ENCODE data around the gene BRD1.

BRD1 gene

DNA sequence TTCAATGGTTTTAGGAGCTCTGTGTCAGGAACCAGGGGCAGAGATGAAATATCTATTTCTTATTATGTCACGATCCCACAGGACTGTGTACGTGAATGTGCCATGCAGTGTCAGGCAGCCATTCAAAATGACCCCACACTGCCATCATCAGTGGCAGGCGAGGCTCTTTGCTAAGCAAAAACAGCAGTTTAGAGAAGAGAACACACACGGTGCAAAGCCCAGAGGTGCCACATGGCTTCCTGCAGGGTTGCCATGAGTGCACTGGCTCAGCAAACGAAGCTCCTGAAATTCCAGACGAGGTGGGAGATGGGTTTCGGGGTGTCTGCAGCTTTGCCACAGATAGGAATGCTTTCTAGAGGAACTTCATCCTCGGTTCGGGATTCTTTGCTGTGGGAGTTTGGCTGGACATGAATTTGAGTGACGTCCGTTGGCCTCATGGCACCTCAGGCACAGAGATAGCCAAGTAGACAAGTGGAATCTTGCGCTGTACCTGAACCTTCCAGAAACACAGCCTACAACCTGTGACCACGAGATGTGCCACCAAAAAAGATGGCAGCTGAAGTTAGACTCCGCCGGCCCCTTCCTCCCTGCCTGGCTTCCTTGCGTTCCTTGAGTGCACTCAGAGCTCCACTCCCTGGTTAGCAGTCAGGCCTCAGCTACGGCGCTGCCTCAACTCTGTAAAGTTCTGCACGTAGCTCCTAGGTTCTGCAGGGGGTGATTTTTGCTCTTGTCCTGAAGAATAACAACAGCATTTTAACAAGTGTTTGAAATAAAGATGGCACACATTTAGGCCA lies 18.2 kb upstream of the BRD1 start:
- DNase-seq (ENCODE audit: extremely low read depth, low read depth): no peak
- TF ChIP-seq, protein P1, sequence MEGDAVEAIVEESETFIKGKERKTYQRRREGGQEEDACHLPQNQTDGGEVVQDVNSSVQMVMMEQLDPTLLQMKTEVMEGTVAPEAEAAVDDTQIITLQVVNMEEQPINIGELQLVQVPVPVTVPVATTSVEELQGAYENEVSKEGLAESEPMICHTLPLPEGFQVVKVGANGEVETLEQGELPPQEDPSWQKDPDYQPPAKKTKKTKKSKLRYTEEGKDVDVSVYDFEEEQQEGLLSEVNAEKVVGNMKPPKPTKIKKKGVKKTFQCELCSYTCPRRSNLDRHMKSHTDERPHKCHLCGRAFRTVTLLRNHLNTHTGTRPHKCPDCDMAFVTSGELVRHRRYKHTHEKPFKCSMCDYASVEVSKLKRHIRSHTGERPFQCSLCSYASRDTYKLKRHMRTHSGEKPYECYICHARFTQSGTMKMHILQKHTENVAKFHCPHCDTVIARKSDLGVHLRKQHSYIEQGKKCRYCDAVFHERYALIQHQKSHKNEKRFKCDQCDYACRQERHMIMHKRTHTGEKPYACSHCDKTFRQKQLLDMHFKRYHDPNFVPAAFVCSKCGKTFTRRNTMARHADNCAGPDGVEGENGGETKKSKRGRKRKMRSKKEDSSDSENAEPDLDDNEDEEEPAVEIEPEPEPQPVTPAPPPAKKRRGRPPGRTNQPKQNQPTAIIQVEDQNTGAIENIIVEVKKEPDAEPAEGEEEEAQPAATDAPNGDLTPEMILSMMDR (IDR thresholded peaks at IDR 0.05; ENCODE audit: low read depth, low read length): no peak

- TF ChIP-seq, protein P1 (IDR thresholded peaks at IDR 0.05; ENCODE audit: low read depth, low read length): no peak
- no peak for DNase-seq (ENCODE audit: extremely low read depth, low read depth)
These were observed 17.6 kb upstream of the BRD1 start for GRCh38 chr22:49845241-49845640.

DNA sequence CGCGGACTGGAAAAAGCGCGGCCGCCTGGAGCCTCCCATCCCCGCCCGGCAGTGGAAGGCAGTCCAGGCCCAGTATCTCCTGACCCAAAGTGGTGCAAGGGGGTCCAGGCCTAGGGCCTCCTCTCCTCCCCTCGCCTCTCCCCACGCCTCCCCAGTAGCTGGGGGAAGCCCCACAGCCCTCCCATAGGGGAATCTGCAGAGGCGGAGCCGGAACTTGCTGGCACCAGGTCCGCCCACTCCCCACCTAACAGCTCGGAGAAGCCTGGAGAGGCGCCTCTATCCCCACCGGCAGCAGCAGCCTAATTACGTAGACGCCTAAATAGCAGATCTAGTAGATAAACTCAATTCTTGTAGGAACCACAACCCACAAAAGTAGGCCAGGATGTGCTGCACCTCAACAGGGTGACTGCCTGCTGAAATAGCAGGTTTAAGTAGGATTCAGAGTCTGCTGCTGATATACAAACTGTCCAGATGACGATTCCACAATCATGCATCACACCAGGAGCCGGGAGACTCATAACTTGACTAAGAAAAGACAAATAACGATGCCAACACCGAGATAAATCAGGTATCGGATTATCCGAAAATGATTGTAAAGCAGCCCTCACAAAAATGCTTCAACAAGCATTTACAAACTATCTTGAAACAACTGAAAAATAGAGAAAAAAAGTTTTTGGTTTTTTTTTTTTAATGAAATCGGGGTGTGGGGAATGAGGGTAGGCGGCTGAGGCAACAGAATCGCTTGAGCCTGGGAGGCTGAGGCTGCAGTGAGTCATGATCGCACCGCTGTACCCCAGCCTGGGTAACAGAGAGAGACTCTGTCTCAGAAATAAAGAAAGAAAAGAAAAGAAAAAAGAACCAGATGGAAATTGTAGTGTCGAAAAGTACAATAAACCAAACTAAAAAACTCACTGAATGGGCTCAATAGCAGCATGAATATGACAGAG lies 11.4 kb upstream of the BRD1 start:
- no peak for DNase-seq (ENCODE audit: extremely low read depth, low read depth)

DNA sequence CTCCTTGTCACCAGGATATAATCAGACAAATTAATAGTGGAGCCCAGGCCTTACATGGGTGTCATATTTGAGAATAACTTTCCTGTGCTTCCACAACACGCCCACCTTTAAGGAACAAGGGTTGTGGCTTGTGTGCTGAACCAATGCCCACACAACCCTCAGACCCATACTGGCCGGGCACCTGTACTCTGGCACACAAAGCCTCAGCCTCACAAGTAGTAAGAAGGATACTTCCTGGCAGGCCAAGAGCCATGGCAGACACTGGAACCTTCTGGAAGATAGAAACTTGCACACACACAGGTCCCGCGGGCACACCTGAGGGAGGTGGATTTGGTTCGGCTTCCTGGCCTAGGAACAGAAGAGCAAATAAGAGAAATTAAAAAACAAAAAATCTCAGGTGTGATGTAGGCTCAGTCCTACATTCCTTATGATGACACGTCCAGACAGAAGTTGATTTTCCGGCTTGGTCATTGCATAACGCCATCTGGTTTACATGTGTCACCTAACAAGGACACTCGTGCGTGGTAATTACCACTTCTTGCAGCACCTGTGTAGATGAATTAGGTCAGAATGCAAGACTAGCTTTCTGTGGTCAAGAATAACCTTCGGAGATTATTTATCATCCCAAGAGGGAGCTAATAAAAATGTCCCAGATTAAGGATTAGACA lies 5.8 kb upstream of the BRD1 start:
- TF ChIP-seq, protein P1 (IDR thresholded peaks at IDR 0.05; ENCODE audit: low read depth, low read length): no peak
- no peak for DNase-seq (ENCODE audit: extremely low read depth, low read depth)

More for the DNA sequence above, 11.4 kb upstream of the BRD1 start:
- TF ChIP-seq, protein P1 (IDR thresholded peaks at IDR 0.05; ENCODE audit: low read depth, low read length): no peak

- no peak for DNase-seq (ENCODE audit: extremely low read depth, low read depth)
- TF ChIP-seq, protein P1 (IDR thresholded peaks at IDR 0.05; ENCODE audit: low read depth, low read length): no peak
These were observed 1.6 kb upstream of the BRD1 start for GRCh38 chr22:49829044-49829853.

DNA sequence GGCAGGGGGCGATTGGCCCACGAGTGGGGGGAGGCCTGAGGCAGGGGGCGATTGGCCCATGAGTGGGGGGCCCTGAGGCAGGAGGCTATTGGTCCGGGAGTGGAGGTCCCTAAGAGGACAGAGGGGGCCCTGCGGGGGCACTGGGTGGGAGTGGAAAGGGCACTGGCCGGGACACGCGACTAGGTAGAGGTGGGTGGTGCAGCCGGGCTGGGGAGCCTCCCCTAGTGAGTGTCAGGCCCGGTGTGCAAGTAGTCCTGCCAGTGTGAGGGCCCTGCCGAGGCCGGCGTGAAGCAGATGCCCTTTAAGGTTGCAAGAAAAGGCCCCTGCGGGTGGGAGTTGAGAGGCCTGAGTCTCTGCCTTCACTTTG lies 909 bp upstream of the BRD1 start:
- DNase-seq (ENCODE audit: extremely low read depth, low read depth): no peak
- TF ChIP-seq, protein P1 (IDR thresholded peaks at IDR 0.05; ENCODE audit: low read depth, low read length): no peak

Measured in AG09319 (cell line).